ENCODE data around the gene NKD2.
"Not testable (repeated sequence)": the region's sequence is repeated elsewhere in the genome, so short reads cannot be mapped to it uniquely, and the experiment has no call there.

Gene NKD2

GRCh38 chr5:1000329-1000728 is 8.3 kb upstream of the NKD2 start:
- no peak for DNase-seq (ENCODE audit: low spot score)

- DNase-seq (ENCODE audit: low spot score): not testable (repeated sequence)
Observed at GRCh38 chr5:1000831-1001230, 7.8 kb upstream of the NKD2 start.

- no peak for DNase-seq (ENCODE audit: low spot score)
Observed at GRCh38 chr5:1001406-1002270, 7.0 kb upstream of the NKD2 start.

- DNase-seq (ENCODE audit: low spot score): no peak
Observed at GRCh38 chr5:1002271-1002546, 6.4 kb upstream of the NKD2 start.

GRCh38 chr5:1002836-1003235 is 5.8 kb upstream of the NKD2 start:
- DNase-seq (ENCODE audit: low spot score): no peak

GRCh38 chr5:1003296-1003937 is 5.2 kb upstream of the NKD2 start:
- DNase-seq (ENCODE audit: low spot score): peak; percentile 98

GRCh38 chr5:1004461-1005248 is 3.9 kb upstream of the NKD2 start:
- DNase-seq (ENCODE audit: low spot score): peak; percentile 77

DNA sequence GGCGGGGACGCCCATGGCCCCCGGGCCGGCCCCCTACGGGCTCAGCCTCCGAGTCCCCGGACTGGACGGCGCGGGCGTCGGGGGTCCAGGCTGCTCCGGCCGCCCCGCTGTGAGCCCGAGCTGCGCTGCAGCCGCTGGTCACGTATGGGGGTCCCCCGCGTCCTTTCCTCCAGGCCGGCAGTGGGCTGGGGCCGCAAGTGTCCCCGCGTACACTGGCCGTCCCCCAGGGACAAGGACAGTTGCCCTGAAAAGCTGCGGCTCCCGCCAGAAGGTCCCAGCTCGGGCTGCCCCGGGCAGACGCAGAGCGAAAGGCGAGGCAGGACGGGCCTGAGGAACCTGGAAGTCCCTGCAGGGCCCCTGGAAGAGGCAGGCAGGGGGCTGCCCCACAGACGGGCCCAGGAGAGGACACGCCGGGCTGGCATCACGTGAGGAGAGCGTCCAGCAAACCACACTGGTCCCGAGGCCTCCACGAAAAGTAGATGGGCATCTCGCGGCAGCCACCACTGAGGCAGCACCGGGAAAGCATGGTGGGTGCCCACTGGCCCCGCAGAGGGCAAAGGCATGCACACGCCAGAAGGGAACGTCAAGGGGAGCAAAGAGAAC is 3.3 kb upstream of the NKD2 start:
- DNase-seq (ENCODE audit: low spot score): no peak

GRCh38 chr5:1005904-1006655 is 2.5 kb upstream of the NKD2 start:
- no peak for DNase-seq (ENCODE audit: low spot score)

GRCh38 chr5:1006656-1007071 is 1.9 kb upstream of the NKD2 start:
- no peak for DNase-seq (ENCODE audit: low spot score)

- DNase-seq (ENCODE audit: low spot score): no peak
Observed at GRCh38 chr5:1007221-1007680, 1.4 kb upstream of the NKD2 start.

DNA sequence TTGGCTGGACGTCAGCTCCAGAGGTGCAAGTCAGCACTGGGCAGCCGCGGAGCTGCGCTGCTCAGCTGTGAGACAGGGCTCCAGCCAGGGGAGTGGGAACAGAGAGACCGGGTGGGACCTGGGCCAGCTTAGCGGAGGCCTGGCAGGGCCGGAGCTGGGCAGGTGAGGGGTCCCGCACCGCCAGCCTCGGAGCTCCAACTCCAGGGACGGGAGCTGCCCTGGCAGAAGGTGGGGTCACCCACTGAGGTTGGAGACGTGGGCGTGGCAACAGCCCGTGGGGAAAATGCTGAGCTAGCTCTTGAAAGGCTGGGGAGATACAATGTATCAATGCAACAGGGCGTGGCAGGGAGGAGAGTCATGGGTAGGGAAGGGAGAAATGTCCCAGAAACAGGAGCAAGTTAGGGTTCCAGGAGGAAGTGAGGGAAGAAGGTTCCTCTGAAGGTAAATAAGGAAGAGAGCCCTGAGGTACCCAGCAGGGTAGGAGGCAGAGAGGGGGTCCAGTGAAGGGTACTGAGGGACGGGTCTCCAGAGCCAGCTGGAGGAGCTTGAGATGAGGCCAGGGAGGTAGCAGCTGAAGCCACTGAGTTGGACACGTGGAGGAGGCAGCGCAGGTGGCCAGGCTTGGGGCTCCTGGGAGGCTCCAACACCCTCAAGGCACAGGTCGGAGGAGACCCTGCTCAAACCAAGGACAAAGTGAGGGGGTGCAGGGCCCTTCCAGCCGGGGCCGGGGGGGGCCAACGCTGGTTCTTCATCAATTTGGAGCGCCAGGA is 736 bp upstream of the NKD2 start:
- DNase-seq (ENCODE audit: low spot score): no peak

- no peak for DNase-seq (ENCODE audit: low spot score)
Observed at GRCh38 chr5:1009359-1010180, 968 bp downstream of the NKD2 start.

DNA sequence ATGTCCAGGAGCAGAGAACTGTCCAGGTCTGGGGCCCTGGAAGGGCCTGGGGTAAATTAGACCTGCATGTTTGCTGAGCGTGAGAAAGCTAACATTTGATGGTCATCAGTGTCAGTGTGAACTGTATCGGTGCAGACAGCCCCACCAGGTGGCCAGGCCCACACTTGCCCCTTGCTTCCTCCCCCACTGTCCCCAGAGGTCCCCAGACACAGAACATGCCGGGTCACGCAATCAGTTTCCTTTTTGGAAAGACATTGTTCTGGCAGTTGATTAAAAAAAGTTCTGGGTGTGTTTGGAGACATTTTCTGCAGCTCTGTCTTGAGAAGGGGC is 1.5 kb downstream of the NKD2 start:
- DNase-seq (ENCODE audit: low spot score): no peak

GRCh38 chr5:1010641-1011046 is 2.0 kb downstream of the NKD2 start:
- no peak for DNase-seq (ENCODE audit: low spot score)

- DNase-seq (ENCODE audit: low spot score): peak; percentile 26
Observed at GRCh38 chr5:1011226-1011631, 2.6 kb downstream of the NKD2 start.

DNA sequence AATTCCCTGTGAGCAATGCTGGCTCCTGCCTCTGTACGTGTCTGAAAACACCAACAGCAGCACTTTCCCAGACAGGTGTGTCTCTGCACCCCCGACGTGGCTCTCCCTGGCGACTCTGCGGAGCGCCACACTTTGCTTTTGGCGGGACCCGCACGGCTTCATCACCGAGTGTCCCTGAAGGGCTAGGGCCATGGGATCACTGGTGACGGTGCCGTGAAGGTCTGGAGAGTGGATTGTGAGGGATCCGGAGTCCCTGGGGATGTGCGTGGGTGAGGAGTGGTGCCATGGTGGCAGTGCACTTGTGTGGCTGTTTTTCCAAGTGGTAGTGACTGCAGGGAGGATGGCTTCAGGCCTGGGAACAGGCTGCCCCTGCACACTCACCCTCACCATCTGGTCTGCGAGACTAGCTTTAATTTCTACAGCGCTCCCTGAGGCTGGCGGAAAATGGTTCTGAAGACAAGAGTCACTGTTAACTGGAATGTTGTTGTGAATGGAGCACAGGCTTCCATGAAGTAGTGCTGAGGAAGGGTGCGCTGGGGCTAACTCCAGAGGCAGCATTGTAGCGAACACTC is 3.2 kb downstream of the NKD2 start:
- no peak for DNase-seq (ENCODE audit: low spot score)

DNA sequence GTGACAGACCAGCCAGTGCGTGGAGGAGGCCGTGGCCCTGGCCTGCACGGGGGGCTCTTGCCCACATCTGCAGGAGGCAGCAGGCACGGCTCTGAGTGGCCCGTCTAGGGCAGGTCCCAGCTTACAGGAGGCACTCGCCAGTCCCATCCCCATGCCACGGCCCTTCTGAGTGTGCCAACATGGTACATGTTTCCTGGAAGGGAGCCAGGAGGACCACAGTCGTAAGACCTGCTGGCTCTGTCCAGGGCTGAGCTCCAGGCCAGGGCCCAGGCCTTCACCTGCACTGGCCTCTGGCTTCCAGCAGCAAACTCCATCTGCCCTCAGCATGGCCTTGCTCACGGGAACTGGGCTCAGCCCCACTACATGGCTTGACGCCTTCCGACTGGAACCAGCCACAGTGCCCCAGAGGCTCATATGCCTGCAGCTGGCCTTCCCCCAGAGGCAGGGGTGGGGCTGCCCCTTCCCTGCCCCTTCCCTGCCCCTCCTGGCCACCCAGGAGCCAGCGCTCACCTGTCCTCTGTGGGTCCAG is 3.8 kb downstream of the NKD2 start:
- DNase-seq (ENCODE audit: low spot score): no peak

GRCh38 chr5:1012900-1013237 is 4.3 kb downstream of the NKD2 start:
- no peak for DNase-seq (ENCODE audit: low spot score)

All from LoVo (cell line).